ENCODE results near the gene MARCHF2. TPM values are rescaled to one million over a fixed set of nuclear protein-coding genes. Genes with fewer than 3 reads are reported as not detected.
"Not testable (repeated sequence)": the region's sequence is repeated elsewhere in the genome, so short reads cannot be mapped to it uniquely, and the experiment has no call there.

The MARCHF2 gene
- total RNA-seq, 1 donor from 2014 or later = 84.0 TPM

DNA sequence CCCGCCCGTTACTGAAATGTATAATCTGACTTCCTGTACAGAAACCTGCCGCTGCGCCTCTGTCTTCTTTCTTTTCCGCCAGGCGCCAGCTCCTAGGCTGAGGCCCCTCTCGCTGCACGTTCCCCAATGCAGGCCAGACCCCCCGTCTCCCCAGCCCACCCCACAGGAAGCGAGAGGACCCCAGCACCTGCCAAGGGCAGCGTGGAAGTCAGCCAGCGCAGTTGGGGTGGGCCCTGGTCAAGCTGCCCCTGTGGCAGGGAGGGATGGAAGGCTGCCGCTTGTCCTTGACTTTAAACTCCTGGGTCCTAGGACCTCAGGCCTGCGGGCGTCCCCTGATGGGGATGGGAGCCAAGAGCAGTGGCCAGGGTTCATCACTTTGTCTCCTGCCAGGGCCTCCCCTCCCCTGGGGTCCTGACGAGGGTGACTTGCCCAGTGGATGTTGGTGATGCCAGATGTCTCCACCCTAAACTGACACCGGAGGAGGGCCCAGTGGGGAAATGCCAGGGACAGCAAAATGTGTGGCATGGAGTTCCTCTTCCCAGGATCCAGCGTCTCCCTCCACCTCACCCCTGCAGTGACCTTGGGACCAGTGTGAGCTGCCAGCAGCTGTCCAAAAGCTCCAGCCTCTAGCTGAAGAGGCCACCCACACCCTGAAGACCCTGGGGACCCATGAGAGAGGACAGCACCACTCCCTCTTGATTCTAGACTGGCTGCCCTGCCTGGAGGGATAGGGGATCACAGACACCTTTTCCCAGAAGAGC, 8.5 kb upstream of the MARCHF2 start:
- DNase-seq (ENCODE audit: low read depth) = no peak
- no peak for FAIRE-seq
- Histone ChIP-seq H3K36me3 (ENCODE audit: control insufficient read depth, insufficient read depth, low read length) (peaks cover 20% of the 10 kb centered on the region), H3K4me3 (ENCODE audit: low read depth, low read length) (no peak overlapping the region), H3K27me3 (ENCODE audit: control insufficient read depth, insufficient read depth, low read length) (no peaks in the 10 kb centered on the region)
- TF ChIP-seq, protein P1, sequence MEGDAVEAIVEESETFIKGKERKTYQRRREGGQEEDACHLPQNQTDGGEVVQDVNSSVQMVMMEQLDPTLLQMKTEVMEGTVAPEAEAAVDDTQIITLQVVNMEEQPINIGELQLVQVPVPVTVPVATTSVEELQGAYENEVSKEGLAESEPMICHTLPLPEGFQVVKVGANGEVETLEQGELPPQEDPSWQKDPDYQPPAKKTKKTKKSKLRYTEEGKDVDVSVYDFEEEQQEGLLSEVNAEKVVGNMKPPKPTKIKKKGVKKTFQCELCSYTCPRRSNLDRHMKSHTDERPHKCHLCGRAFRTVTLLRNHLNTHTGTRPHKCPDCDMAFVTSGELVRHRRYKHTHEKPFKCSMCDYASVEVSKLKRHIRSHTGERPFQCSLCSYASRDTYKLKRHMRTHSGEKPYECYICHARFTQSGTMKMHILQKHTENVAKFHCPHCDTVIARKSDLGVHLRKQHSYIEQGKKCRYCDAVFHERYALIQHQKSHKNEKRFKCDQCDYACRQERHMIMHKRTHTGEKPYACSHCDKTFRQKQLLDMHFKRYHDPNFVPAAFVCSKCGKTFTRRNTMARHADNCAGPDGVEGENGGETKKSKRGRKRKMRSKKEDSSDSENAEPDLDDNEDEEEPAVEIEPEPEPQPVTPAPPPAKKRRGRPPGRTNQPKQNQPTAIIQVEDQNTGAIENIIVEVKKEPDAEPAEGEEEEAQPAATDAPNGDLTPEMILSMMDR (IDR thresholded peaks at IDR 0.05; ENCODE audit: insufficient read depth, low read length, severe bottlenecking) = no peak

DNA sequence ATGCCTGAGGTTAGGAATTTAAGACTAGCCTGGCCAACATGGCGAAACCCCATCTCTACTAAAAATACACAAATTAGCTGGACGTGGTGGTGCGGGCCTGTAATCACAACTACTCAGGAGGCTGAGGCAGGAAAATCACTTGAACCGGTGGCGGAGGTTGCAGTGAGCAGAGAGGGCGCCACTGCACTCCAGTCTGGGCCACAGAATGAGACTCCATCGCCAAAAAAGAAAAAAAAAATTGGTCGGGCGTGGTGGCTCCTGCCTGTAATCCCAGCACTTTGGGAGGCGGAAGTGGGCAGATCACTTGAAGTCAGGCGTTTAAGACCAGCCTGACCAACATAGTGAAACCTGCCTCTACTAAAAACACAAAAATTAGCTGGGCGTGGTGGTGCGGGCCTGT, 2.4 kb upstream of the MARCHF2 start:
- not testable (repeated sequence) for FAIRE-seq

DNA sequence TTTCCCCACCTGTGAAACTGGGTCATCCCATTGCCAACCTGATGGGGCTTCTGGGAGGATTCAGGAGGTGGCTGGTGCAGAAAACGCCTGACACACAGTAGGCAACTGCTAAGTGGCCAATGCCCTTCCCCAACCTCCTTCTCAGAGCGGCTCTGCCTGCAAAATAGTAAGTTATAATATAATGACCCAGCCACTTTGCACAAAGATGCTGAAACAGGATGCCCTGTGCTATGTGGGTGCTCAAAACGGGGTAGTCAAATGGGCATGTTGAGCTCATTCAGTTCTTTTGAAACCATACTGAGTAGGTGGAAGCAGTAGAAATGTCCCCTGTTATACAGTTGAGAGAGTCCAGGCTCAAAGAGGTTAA, 507 bp downstream of the MARCHF2 start:
- FAIRE-seq (no peak), DNase-seq (ENCODE audit: low read depth) (no peak)
- no peaks in the 10 kb centered on the region for H3K36me3 ChIP-seq (ENCODE audit: control insufficient read depth, insufficient read depth, low read length)
- H3K4me3 ChIP-seq (ENCODE audit: low read depth, low read length) = peak overlapping the region; percentile 80
- no peaks in the 10 kb centered on the region for H3K27me3 ChIP-seq (ENCODE audit: control insufficient read depth, insufficient read depth, low read length)
- TF ChIP-seq, protein P1 (IDR thresholded peaks at IDR 0.05; ENCODE audit: insufficient read depth, low read length, severe bottlenecking) = no peak

More for the DNA sequence above, 2.4 kb upstream of the MARCHF2 start:
- not testable (repeated sequence) for H3K27me3 ChIP-seq (ENCODE audit: control insufficient read depth, insufficient read depth, low read length); H3K36me3 ChIP-seq (ENCODE audit: control insufficient read depth, insufficient read depth, low read length); DNase-seq (ENCODE audit: low read depth); H3K4me3 ChIP-seq (ENCODE audit: low read depth, low read length)

DNA sequence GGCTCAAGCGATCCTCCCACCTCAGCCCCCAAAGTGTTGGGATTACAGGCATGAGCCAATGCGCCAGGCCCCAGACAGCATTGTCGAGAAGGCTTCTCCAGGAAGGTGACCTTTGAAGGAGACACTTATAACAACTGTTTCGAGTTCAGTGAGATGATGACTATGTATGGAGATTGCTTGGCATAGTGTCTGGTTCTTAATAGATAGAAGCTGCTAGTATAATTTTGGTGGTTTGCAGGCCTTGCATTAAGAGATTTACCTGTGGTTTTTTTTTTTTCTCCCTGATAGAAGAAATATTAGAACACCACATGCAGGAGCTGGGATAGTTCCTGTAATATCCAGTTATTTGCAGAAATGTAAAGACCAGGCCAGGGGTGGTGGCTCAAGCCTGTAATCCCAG, 3.7 kb downstream of the MARCHF2 start:
- H3K36me3 ChIP-seq (ENCODE audit: control insufficient read depth, insufficient read depth, low read length) = no peaks in the 10 kb centered on the region
- TF ChIP-seq, protein P1 (IDR thresholded peaks at IDR 0.05; ENCODE audit: insufficient read depth, low read length, severe bottlenecking) = no peak
- H3K27me3 ChIP-seq (ENCODE audit: control insufficient read depth, insufficient read depth, low read length) = no peaks in the 10 kb centered on the region
- FAIRE-seq = no peak
- DNase-seq (ENCODE audit: low read depth) = no peak
- H3K4me3 ChIP-seq (ENCODE audit: low read depth, low read length) = no peak overlapping the region

DNA sequence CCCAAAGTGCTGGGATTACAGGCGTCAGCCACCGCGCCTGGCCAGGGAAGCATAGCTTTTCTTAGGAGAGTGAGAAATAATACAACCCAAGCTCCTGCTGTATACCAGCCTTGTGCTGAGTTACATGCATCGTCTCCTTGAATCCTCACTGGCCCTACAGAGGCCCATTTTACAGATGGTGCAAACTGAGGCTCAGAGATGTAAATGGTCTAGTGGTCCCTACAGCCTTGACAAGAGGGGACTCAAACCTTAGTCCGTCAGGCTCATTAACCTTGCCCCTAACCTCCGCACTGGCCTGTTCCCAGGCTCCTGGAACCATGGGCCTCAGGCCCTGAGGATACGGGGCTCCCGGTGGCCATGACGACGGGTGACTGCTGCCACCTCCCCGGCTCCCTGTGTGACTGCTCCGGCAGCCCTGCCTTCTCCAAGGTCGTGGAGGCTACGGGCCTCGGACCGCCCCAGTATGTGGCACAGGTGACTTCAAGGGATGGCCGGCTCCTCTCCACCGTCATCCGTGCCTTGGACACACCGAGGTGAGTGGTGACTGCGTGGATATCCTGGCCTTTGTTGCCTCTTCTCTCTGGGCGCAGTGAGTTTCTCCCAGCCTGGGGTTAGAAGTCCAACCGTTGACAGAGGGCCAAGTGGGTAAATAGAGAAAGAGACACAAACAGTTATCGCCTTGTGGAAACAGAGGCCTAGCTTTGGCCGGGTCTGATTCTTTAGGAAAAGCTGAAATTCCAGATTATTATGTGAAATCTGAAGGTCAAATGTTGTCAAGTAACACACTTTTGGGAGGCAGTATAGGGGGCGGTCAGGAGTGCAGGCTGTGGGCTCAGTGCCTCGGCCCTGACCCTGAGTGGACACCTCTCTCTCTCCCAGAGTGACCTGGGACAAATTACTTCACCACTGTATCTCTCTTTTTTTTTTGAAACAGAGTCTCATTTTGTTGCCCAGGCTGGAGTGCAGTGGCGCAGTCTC, 8.7 kb downstream of the MARCHF2 start:
- Histone ChIP-seq H3K36me3 (ENCODE audit: control insufficient read depth, insufficient read depth, low read length) (no peaks in the 10 kb centered on the region), H3K4me3 (ENCODE audit: low read depth, low read length) (no peak overlapping the region), H3K27me3 (ENCODE audit: control insufficient read depth, insufficient read depth, low read length) (no peaks in the 10 kb centered on the region)
- TF ChIP-seq, protein P1 (IDR thresholded peaks at IDR 0.05; ENCODE audit: insufficient read depth, low read length, severe bottlenecking) = no peak
- DNase-seq (ENCODE audit: low read depth) (no peak), FAIRE-seq (no peak)

DNA sequence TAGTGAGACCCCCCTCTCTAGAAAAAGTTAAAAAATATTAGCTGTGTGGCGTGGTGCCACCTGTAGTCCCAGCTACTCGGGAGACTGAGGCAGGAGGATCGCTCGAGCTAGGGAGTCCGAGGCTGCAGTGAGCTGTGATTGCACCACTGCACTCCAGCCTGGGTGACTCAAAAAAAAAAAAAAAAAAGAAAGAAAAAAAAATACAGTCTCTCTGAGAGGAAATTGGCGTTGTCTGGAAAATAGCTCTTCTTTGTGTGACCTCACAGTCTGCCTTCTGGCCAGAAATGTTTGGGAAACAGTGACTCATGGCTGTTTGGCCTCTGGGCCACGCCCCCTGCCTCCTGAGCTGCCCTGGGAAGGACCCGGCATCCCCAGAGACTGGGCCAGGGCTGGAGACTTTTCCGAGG, 10.7 kb downstream of the MARCHF2 start:
- H3K27me3 ChIP-seq (ENCODE audit: control insufficient read depth, insufficient read depth, low read length) = no peaks in the 10 kb centered on the region
- no peak overlapping the region for H3K4me3 ChIP-seq (ENCODE audit: low read depth, low read length)
- no peaks in the 10 kb centered on the region for H3K36me3 ChIP-seq (ENCODE audit: control insufficient read depth, insufficient read depth, low read length)
- DNase-seq (ENCODE audit: low read depth) = peak; percentile 93
- TF ChIP-seq, protein P1 (IDR thresholded peaks at IDR 0.05; ENCODE audit: insufficient read depth, low read length, severe bottlenecking) = no peak
- FAIRE-seq = no peak

DNA sequence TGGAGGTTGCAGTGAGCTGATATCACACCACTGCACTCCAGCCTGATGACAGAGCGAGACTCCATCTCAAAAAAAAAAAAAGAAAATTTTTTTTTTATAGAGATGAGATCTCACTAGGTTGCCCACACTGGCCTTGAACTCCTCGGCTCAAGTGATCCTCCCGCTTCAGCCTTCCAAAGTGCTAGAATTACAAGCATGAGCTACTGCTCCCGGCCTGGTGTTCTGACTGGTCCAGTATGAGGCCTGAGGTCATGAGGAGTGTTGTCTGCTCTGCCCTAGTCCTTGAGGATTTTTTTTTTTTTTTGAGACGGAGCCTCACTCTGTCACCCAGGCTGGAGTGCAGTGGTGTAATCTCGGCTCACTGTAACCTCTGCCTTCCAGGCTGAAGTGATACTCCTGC, 12.2 kb downstream of the MARCHF2 start:
- H3K36me3 ChIP-seq (ENCODE audit: control insufficient read depth, insufficient read depth, low read length); DNase-seq (ENCODE audit: low read depth); H3K27me3 ChIP-seq (ENCODE audit: control insufficient read depth, insufficient read depth, low read length); FAIRE-seq; H3K4me3 ChIP-seq (ENCODE audit: low read depth, low read length): not testable (repeated sequence)
